Ishikawa (cell line): ENCODE results near the gene MSRB3.

Experiments used
- CEBPB ChIP-seq: IDR thresholded peaks from 2 replicates; pipeline ENCODE4 v1.6.1; 2012
- CREB1 ChIP-seq: IDR thresholded peaks from 2 replicates; pipeline ENCODE4 v1.6.1; 2012; ENCODE audit warnings: low read depth
- EGR1 ChIP-seq: IDR thresholded peaks from 2 replicates; pipeline ENCODE4 v1.6.1; 2012
- EP300 ChIP-seq: IDR thresholded peaks from 2 replicates; pipeline ENCODE4 v1.6.1; 2012; ENCODE audit warnings: borderline replicate concordance
- FOXM1 ChIP-seq: IDR thresholded peaks from 2 replicates; pipeline ENCODE4 v1.6.1; 2012; ENCODE audit warnings: low read depth, borderline replicate concordance
- NFIC ChIP-seq: IDR thresholded peaks from 2 replicates; pipeline ENCODE4 v1.6.1; 2012
- RAD21 ChIP-seq: IDR thresholded peaks from 2 replicates; pipeline ENCODE4 v1.6.1; 2012; ENCODE audit warnings: low read depth
- TAF1 ChIP-seq: IDR thresholded peaks from 2 replicates; pipeline ENCODE4 v1.6.1; 2012; ENCODE audit warnings: low read depth, mild to moderate bottlenecking
- TCF12 ChIP-seq: IDR thresholded peaks from 2 replicates; pipeline ENCODE4 v1.6.1; 2012; ENCODE audit warnings: low read depth
- TEAD4 ChIP-seq: IDR thresholded peaks from 2 replicates; pipeline ENCODE4 v1.6.1; 2012
- YY1 ChIP-seq: IDR thresholded peaks from 2 replicates; pipeline ENCODE4 v1.6.1; 2012; ENCODE audit warnings: low read depth
- ZBTB7A ChIP-seq: IDR thresholded peaks from 2 replicates; pipeline ENCODE4 v1.6.1; 2012; ENCODE audit warnings: low read depth
- TF ChIP-seq, protein P1 (sequence below): IDR thresholded peaks from 2 replicates; pipeline ENCODE4 v1.6.1; 2012; ENCODE audit warnings: low read depth, mild to moderate bottlenecking
- TF ChIP-seq, protein P2 (sequence below): IDR thresholded peaks from 2 replicates; pipeline ENCODE4 v1.6.1; 2012

DNA sequence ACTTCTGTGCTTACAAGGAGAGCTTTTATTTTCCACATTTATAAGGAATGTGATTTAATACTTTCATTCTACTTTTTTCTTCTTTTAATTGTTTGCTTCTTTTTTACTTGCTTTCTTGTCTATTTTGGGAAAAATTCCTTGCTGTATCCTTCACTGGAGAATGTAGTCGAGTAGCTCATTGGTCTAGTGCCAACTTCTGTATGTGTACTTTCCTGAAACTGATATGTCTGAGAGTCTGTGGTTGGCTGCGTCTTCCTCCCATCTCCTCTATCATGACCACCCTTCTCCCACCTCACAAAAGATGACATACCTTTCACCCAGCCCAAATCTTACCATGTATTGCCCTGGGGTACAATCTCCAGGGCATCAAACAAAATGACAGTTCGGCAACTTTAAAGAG is 51.8 kb downstream of the MSRB3 start:
- TF ChIP-seq CREB1 (no peak), YY1 (no peak), TEAD4 (no peak), NFIC (peak; percentile 29; the same call in 1 of the 2 replicates), TAF1 (no peak), ZBTB7A (no peak), RAD21 (no peak), EGR1 (no peak), EP300 (no peak), CEBPB (no peak), TCF12 (no peak), FOXM1 (no peak)
- TF ChIP-seq, protein P1, sequence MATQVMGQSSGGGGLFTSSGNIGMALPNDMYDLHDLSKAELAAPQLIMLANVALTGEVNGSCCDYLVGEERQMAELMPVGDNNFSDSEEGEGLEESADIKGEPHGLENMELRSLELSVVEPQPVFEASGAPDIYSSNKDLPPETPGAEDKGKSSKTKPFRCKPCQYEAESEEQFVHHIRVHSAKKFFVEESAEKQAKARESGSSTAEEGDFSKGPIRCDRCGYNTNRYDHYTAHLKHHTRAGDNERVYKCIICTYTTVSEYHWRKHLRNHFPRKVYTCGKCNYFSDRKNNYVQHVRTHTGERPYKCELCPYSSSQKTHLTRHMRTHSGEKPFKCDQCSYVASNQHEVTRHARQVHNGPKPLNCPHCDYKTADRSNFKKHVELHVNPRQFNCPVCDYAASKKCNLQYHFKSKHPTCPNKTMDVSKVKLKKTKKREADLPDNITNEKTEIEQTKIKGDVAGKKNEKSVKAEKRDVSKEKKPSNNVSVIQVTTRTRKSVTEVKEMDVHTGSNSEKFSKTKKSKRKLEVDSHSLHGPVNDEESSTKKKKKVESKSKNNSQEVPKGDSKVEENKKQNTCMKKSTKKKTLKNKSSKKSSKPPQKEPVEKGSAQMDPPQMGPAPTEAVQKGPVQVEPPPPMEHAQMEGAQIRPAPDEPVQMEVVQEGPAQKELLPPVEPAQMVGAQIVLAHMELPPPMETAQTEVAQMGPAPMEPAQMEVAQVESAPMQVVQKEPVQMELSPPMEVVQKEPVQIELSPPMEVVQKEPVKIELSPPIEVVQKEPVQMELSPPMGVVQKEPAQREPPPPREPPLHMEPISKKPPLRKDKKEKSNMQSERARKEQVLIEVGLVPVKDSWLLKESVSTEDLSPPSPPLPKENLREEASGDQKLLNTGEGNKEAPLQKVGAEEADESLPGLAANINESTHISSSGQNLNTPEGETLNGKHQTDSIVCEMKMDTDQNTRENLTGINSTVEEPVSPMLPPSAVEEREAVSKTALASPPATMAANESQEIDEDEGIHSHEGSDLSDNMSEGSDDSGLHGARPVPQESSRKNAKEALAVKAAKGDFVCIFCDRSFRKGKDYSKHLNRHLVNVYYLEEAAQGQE: no peak
- TF ChIP-seq, protein P2, sequence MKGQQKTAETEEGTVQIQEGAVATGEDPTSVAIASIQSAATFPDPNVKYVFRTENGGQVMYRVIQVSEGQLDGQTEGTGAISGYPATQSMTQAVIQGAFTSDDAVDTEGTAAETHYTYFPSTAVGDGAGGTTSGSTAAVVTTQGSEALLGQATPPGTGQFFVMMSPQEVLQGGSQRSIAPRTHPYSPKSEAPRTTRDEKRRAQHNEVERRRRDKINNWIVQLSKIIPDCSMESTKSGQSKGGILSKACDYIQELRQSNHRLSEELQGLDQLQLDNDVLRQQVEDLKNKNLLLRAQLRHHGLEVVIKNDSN: no peak
